ENCODE data around the gene VRK2. TPM values are rescaled to one million over a fixed set of nuclear protein-coding genes. Genes with fewer than 3 reads are reported as not detected.
A peak's percentile ranks its signal among the peaks of the same experiment; 100 is the strongest.

Gene VRK2
- polyA plus RNA-seq, 1 donor, result 17.2 TPM

DNA sequence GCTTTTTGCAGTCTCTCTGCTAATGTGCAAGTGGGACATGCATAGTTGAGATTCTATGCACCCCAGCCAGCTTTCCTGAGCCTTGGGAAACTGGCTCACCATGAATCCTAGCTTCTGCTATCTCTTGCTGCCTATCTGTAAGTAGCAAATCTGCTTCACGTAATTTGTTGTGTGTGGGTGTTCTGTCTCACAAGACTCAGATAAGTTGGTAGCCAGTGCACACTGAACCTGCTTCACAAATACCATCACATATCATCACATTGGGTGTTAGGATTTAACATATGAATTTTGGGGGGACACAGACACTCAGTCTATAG, 13.9 kb upstream of the VRK2 start:
- no peaks in the 10 kb centered on the region for H3K4me1 ChIP-seq (ENCODE audit: control insufficient read depth, insufficient read depth, low read length)
- H3K4me3 ChIP-seq (ENCODE audit: low read length), result no peak overlapping the region
- no peaks in the 10 kb centered on the region for H3K27me3 ChIP-seq (ENCODE audit: control insufficient read depth, insufficient read depth, low read length)
- no peaks in the 10 kb centered on the region for H3K36me3 ChIP-seq (ENCODE audit: control insufficient read depth, insufficient read depth, low read length)
- DNase-seq, result no peak
- H3K27ac ChIP-seq (ENCODE audit: low read length), result no peak overlapping the region
- no peaks in the 10 kb centered on the region for H3K9me3 ChIP-seq (ENCODE audit: control insufficient read depth, low read depth, low read length)
- 80% methylated on average over 1 of the region's 1 CpG for WGBS (ENCODE audit: insufficient coverage, low lambda C conversion rate)

DNA sequence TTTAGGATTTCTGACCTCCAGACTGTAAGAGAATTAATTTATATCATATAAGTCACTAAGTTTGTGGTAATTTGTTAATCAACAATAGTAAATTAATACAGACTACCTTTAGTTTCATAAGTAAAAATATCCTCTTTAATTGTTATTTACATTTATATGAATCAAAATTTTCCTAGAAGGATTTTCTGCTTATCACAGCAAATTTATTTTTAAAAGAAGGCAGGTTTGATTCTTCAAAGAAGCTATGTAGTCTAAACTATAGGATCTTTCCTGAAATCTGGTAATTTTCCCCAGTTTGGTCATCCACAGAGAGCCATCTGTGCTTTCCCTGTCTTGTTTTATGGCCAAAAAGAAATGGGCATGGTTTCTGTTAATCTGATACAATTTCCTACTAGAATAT, 13.1 kb upstream of the VRK2 start:
- H3K4me1 ChIP-seq (ENCODE audit: control insufficient read depth, insufficient read depth, low read length), result no peaks in the 10 kb centered on the region
- H3K9me3 ChIP-seq (ENCODE audit: control insufficient read depth, low read depth, low read length), result no peaks in the 10 kb centered on the region
- H3K4me3 ChIP-seq (ENCODE audit: low read length), result no peak overlapping the region
- no peaks in the 10 kb centered on the region for H3K27me3 ChIP-seq (ENCODE audit: control insufficient read depth, insufficient read depth, low read length)
- H3K27ac ChIP-seq (ENCODE audit: low read length), result no peak overlapping the region
- DNase-seq, result no peak
- H3K36me3 ChIP-seq (ENCODE audit: control insufficient read depth, insufficient read depth, low read length), result no peaks in the 10 kb centered on the region

DNA sequence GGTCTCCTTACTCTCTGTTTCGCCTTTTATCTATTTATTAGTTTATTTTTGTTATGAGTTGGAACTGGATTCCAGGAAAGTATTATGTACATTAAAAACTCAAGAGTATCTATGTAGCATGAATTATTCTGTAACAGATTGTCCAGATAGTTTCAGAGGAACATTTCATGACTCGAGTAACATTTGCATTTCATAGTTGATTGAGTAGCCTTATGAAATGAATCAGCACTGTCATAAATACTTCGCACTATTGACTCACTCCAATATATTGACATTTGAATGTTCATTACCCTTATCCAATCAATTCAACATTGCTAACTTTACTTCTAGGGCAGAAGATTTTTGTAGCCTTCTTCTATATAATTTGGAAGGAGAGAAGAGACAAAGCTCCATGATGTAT, 11.3 kb upstream of the VRK2 start:
- no peak overlapping the region for H3K4me3 ChIP-seq (ENCODE audit: low read length)
- H3K27ac ChIP-seq (ENCODE audit: low read length), result no peak overlapping the region
- H3K4me1 ChIP-seq (ENCODE audit: control insufficient read depth, insufficient read depth, low read length), result no peaks in the 10 kb centered on the region
- no peaks in the 10 kb centered on the region for H3K36me3 ChIP-seq (ENCODE audit: control insufficient read depth, insufficient read depth, low read length)
- DNase-seq, result no peak
- no peaks in the 10 kb centered on the region for H3K9me3 ChIP-seq (ENCODE audit: control insufficient read depth, low read depth, low read length)
- WGBS (ENCODE audit: insufficient coverage, low lambda C conversion rate), result 100% methylated on average over 2 of the region's 3 CpGs
- H3K27me3 ChIP-seq (ENCODE audit: control insufficient read depth, insufficient read depth, low read length), result no peaks in the 10 kb centered on the region

DNA sequence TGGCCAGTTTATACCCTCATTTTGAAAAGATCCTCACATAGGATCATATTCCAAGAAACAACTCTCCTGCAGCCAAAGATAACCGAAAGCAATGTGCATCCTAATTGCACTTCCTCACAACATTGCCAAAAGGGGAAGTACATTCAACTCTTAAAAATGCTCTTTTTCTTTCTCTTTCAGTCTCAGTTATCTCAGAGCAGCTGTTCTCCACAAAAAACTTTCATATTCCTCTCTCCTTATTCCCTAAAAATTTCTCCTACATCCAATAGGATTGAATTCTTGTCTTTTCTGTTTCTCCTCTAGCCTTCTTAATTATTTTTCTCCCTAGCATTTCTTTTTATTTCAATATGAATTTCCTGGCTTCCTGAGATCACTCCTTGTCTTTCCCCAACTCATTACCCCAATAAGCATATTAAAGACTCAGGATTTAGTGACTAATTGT, 7.4 kb upstream of the VRK2 start:
- 50% methylated on average over 1 of the region's 1 CpG for WGBS (ENCODE audit: insufficient coverage, low lambda C conversion rate)
- Histone ChIP-seq H3K4me3 (ENCODE audit: low read length) (no peak overlapping the region), H3K36me3 (ENCODE audit: control insufficient read depth, insufficient read depth, low read length) (no peaks in the 10 kb centered on the region), H3K27me3 (ENCODE audit: control insufficient read depth, insufficient read depth, low read length) (no peaks in the 10 kb centered on the region), H3K27ac (ENCODE audit: low read length) (no peak overlapping the region), H3K9me3 (ENCODE audit: control insufficient read depth, low read depth, low read length) (no peaks in the 10 kb centered on the region), H3K4me1 (ENCODE audit: control insufficient read depth, insufficient read depth, low read length) (no peaks in the 10 kb centered on the region)
- peak in 1 of 2 donors; percentile 4 for DNase-seq

DNA sequence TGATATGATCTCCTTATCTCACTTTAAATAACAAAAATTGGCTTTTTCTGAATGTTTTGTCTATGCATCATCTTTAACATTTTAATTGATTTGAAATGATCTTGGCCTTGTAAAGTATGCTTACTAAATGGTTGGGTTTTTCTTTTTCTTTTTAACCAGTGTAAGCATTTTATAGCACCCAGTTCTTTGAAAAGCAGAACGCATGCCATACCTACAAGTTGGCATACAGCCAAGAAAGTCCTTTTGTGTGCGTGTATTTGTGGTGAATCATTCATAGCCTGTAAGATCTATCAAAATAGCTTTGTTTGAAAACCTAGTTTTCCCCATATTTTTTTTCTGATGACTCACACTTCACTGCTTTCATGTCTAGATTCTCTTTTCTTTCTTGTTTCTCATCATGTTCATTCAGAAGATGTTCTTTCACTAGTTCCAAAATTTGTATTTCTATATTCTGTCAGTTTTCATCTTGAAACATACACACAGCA, 4.1 kb upstream of the VRK2 start:
- WGBS (ENCODE audit: insufficient coverage, low lambda C conversion rate), result no CpG with 5 or more reads among the region's 2 CpGs
- H3K27ac ChIP-seq (ENCODE audit: low read length), result no peak overlapping the region

GRCh38 chr2:58044145-58044544, 2.5 kb upstream of the VRK2 start:
- no peaks in the 10 kb centered on the region for H3K36me3 ChIP-seq (ENCODE audit: control insufficient read depth, insufficient read depth, low read length)
- no peak overlapping the region for H3K4me3 ChIP-seq (ENCODE audit: low read length)
- H3K4me1 ChIP-seq (ENCODE audit: control insufficient read depth, insufficient read depth, low read length), result peaks cover 11% of the 10 kb centered on the region
- H3K27ac ChIP-seq (ENCODE audit: low read length), result no peak overlapping the region
- H3K9me3 ChIP-seq (ENCODE audit: control insufficient read depth, low read depth, low read length), result peaks cover 3% of the 10 kb centered on the region
- DNase-seq, result no peak
- WGBS (ENCODE audit: insufficient coverage, low lambda C conversion rate), result 80% methylated on average over 1 of the region's 3 CpGs
- no peaks in the 10 kb centered on the region for H3K27me3 ChIP-seq (ENCODE audit: control insufficient read depth, insufficient read depth, low read length)

More for the DNA sequence above, 4.1 kb upstream of the VRK2 start:
- no peak overlapping the region for H3K4me3 ChIP-seq (ENCODE audit: low read length)
- H3K4me1 ChIP-seq (ENCODE audit: control insufficient read depth, insufficient read depth, low read length), result peaks cover 10% of the 10 kb centered on the region
- no peaks in the 10 kb centered on the region for H3K36me3 ChIP-seq (ENCODE audit: control insufficient read depth, insufficient read depth, low read length)
- no peaks in the 10 kb centered on the region for H3K27me3 ChIP-seq (ENCODE audit: control insufficient read depth, insufficient read depth, low read length)
- H3K9me3 ChIP-seq (ENCODE audit: control insufficient read depth, low read depth, low read length), result peaks cover 3% of the 10 kb centered on the region
- DNase-seq, result peak; percentile 32 to 68

DNA sequence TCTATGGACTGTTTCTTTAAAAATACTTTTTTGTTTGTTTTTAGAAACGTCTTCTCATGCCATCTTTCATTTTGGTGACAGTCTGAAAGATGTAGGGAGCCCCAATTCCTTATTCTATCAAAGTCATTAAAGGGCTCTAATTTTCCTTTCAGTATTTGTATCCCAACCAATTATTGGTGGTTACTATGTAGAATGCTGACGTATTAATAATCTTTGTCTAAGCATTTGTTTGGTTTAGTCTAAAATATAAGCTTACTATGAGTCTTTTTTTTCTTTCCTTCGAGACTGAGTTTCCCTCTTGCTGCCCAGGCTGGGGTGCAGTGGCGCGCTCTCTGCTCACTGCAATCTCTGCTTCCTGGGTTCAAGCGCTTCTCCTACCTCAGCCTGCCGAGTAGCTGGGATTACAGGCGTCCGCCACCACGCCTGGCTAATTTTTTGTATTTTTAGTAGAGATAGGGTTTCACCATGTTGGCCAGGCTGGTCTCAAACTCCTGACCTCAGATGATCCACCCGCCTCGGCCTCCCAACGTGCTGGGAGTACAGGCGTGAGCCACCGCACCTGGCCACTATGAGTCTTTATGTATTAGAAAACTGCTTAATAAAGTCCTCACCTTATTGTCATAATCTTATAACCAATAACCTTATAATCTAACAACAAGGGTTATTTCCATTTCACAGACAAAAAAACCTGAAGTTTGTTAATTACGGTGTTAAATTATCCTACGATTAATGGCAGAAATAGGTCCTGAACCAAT, 849 bp upstream of the VRK2 start:
- Histone ChIP-seq H3K4me3 (ENCODE audit: low read length) (peak overlapping the region; percentile 72), H3K4me1 (ENCODE audit: control insufficient read depth, insufficient read depth, low read length) (peaks cover 11% of the 10 kb centered on the region), H3K9me3 (ENCODE audit: control insufficient read depth, low read depth, low read length) (peaks cover 3% of the 10 kb centered on the region), H3K27me3 (ENCODE audit: control insufficient read depth, insufficient read depth, low read length) (no peaks in the 10 kb centered on the region), H3K27ac (ENCODE audit: low read length) (peak overlapping the region; percentile 91), H3K36me3 (ENCODE audit: control insufficient read depth, insufficient read depth, low read length) (no peaks in the 10 kb centered on the region)
- no peak for DNase-seq
- WGBS (ENCODE audit: insufficient coverage, low lambda C conversion rate), result 83% methylated on average over 3 of the region's 17 CpGs

DNA sequence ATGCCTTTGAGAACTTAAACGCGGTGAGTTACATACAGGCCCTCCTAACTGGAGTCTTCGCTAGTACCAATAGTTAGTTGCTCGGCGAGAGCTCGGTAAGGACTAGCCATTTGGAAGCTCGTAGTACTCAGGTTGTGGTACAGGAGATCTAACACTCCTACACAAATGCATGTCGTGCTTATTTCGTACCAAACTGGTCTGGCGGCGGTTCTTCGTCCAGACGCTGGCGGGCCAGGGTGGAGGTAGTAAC, 346 bp upstream of the VRK2 start:
- DNase-seq, result no peak
- Histone ChIP-seq H3K4me3 (ENCODE audit: low read length) (peak overlapping the region; percentile 72), H3K9me3 (ENCODE audit: control insufficient read depth, low read depth, low read length) (peaks cover 3% of the 10 kb centered on the region), H3K27me3 (ENCODE audit: control insufficient read depth, insufficient read depth, low read length) (no peaks in the 10 kb centered on the region), H3K27ac (ENCODE audit: low read length) (peak overlapping the region; percentile 91), H3K36me3 (ENCODE audit: control insufficient read depth, insufficient read depth, low read length) (no peaks in the 10 kb centered on the region), H3K4me1 (ENCODE audit: control insufficient read depth, insufficient read depth, low read length) (peaks cover 11% of the 10 kb centered on the region)
- no CpG with 5 or more reads among the region's 14 CpGs for WGBS (ENCODE audit: insufficient coverage, low lambda C conversion rate)

GRCh38 chr2:58047373-58047935, 848 bp downstream of the VRK2 start:
- peaks cover 3% of the 10 kb centered on the region for H3K9me3 ChIP-seq (ENCODE audit: control insufficient read depth, low read depth, low read length)
- H3K36me3 ChIP-seq (ENCODE audit: control insufficient read depth, insufficient read depth, low read length), result no peaks in the 10 kb centered on the region
- no peak for DNase-seq
- peak overlapping the region; percentile 91 for H3K27ac ChIP-seq (ENCODE audit: low read length)
- no peaks in the 10 kb centered on the region for H3K27me3 ChIP-seq (ENCODE audit: control insufficient read depth, insufficient read depth, low read length)
- H3K4me1 ChIP-seq (ENCODE audit: control insufficient read depth, insufficient read depth, low read length), result peaks cover 11% of the 10 kb centered on the region
- 60% methylated on average over 4 of the region's 13 CpGs for WGBS (ENCODE audit: insufficient coverage, low lambda C conversion rate)
- peak overlapping the region; percentile 72 for H3K4me3 ChIP-seq (ENCODE audit: low read length)

GRCh38 chr2:58047961-58048360, 1.4 kb downstream of the VRK2 start:
- WGBS (ENCODE audit: insufficient coverage, low lambda C conversion rate), result no CpG with 5 or more reads among the region's 3 CpGs
- no peaks in the 10 kb centered on the region for H3K36me3 ChIP-seq (ENCODE audit: control insufficient read depth, insufficient read depth, low read length)
- peaks cover 11% of the 10 kb centered on the region for H3K4me1 ChIP-seq (ENCODE audit: control insufficient read depth, insufficient read depth, low read length)
- H3K27ac ChIP-seq (ENCODE audit: low read length), result no peak overlapping the region
- no peak for DNase-seq
- peaks cover 3% of the 10 kb centered on the region for H3K9me3 ChIP-seq (ENCODE audit: control insufficient read depth, low read depth, low read length)
- no peak overlapping the region for H3K4me3 ChIP-seq (ENCODE audit: low read length)
- no peaks in the 10 kb centered on the region for H3K27me3 ChIP-seq (ENCODE audit: control insufficient read depth, insufficient read depth, low read length)

DNA sequence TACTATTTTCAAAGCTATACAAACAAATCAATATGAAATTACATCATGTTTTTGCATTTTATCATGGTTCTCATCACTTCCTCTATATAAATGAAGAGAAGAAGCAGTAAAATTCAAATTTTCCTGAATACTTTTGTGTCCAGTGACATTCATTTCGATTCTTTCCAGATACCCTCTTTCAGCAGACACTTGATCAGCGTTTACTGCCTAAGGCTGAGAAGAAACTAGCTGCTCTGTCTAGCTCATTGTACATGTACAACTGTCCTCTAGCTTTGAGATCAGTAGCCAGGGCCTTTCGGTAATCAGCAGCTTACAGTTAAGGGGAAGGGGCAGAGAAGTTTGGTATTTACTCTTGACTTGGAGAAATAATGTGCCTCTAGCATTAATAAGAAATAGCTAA, 4.8 kb downstream of the VRK2 start:
- peaks cover 3% of the 10 kb centered on the region for H3K9me3 ChIP-seq (ENCODE audit: control insufficient read depth, low read depth, low read length)
- peaks cover 6% of the 10 kb centered on the region for H3K4me1 ChIP-seq (ENCODE audit: control insufficient read depth, insufficient read depth, low read length)
- no peaks in the 10 kb centered on the region for H3K36me3 ChIP-seq (ENCODE audit: control insufficient read depth, insufficient read depth, low read length)
- H3K4me3 ChIP-seq (ENCODE audit: low read length), result no peak overlapping the region
- H3K27me3 ChIP-seq (ENCODE audit: control insufficient read depth, insufficient read depth, low read length), result no peaks in the 10 kb centered on the region
- H3K27ac ChIP-seq (ENCODE audit: low read length), result no peak overlapping the region
- DNase-seq, result no peak
- WGBS (ENCODE audit: insufficient coverage, low lambda C conversion rate), result 92% methylated on average over 2 of the region's 3 CpGs

Measured in large intestine (tissue), 3 donors.